Measurements from ENCODE around the gene FAM135A.

The FAM135A gene

DNA sequence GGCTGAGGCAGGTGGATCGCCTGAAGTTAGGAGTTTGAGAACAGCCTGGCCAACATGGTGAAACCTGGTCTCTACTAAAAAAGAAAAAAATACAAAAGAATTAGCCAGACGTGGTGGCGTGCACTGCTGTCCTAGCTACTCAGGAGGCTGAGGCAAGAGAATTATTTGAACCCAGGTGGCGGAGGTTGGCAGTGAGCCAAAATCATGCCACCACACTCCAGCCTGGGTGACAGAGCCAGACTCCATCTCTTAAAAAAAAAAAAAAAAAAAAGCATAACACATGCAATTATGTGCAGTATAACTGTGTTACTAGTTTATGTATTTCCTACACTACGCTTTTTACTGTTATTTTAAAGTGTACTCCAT lies 31.9 kb upstream of the FAM135A start:
- H3K4me3 ChIP-seq (ENCODE audit: control insufficient read depth, low read depth, low read length): no peak overlapping the region
- TF ChIP-seq, protein P1, sequence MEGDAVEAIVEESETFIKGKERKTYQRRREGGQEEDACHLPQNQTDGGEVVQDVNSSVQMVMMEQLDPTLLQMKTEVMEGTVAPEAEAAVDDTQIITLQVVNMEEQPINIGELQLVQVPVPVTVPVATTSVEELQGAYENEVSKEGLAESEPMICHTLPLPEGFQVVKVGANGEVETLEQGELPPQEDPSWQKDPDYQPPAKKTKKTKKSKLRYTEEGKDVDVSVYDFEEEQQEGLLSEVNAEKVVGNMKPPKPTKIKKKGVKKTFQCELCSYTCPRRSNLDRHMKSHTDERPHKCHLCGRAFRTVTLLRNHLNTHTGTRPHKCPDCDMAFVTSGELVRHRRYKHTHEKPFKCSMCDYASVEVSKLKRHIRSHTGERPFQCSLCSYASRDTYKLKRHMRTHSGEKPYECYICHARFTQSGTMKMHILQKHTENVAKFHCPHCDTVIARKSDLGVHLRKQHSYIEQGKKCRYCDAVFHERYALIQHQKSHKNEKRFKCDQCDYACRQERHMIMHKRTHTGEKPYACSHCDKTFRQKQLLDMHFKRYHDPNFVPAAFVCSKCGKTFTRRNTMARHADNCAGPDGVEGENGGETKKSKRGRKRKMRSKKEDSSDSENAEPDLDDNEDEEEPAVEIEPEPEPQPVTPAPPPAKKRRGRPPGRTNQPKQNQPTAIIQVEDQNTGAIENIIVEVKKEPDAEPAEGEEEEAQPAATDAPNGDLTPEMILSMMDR (conservative IDR thresholded peaks at IDR 0.05; ENCODE audit: control insufficient read depth, insufficient read depth, low read depth, low read length): no peak
- no peak for DNase-seq (ENCODE audit: low read depth)

DNA sequence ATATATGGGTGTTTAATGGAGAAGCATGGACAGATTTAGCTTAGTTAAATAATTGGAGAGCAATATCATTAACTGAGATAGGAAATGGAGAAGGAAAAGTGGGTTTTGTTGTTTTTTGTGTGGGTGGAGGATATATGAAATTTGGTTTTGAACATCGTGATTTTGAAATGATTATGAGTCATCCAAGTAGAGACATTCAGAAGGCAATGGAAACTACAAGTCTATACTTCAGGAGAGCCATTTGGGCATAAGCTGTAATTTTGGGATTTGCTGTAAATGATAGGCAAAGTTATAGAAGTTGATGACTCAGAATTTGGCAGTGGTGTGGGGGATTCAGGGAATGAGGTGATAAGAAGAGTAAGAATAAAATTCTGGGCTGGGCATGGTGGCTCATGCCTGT lies 27.4 kb upstream of the FAM135A start:
- peak; percentile 18 for DNase-seq (ENCODE audit: low read depth)
- no peak overlapping the region for H3K4me3 ChIP-seq (ENCODE audit: control insufficient read depth, low read depth, low read length)
- TF ChIP-seq, protein P1 (conservative IDR thresholded peaks at IDR 0.05; ENCODE audit: control insufficient read depth, insufficient read depth, low read depth, low read length): no peak

DNA sequence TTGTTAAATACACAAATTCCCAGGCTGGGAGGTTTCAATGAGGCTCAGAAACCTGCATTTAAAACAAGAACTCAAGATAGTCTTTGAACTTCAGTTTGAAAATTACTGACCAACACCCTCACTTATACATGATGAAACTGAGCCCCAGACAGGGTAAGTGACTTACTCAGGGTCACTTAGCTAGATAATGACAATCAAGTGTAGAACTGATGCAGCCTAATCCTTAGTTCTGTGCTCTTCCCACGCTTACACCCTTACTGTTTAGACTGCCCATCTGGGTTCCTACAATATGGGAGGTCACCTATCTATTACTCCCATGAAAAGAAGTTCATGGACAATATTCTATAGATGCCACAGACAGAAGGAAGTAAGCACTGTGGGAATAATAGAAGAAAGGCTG lies 24.5 kb upstream of the FAM135A start:
- TF ChIP-seq, protein P1 (conservative IDR thresholded peaks at IDR 0.05; ENCODE audit: control insufficient read depth, insufficient read depth, low read depth, low read length): no peak

DNA sequence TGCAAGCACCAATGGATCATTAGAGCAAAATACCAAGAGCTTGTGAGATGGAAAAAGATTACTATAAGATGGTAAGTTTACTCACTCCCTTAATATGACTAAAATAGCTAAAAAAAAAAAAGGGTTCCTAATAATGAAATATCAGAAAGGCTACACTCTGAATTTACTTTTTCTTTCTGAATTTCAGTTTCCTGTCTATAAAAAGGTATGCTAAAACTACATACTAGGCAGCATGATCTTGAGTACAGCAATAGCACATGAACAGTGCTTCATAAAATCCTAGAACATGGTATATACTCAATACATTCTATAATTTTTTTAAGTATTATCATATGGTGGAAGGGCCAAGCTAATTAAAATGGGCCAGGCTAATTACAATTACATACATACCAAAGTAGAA lies 24.0 kb upstream of the FAM135A start:
- TF ChIP-seq, protein P1 (conservative IDR thresholded peaks at IDR 0.05; ENCODE audit: control insufficient read depth, insufficient read depth, low read depth, low read length): no peak
- no peak overlapping the region for H3K4me3 ChIP-seq (ENCODE audit: control insufficient read depth, low read depth, low read length)
- no peak for DNase-seq (ENCODE audit: low read depth)

More for the DNA sequence above, 24.5 kb upstream of the FAM135A start:
- DNase-seq (ENCODE audit: low read depth): no peak
- no peak overlapping the region for H3K4me3 ChIP-seq (ENCODE audit: control insufficient read depth, low read depth, low read length)

DNA sequence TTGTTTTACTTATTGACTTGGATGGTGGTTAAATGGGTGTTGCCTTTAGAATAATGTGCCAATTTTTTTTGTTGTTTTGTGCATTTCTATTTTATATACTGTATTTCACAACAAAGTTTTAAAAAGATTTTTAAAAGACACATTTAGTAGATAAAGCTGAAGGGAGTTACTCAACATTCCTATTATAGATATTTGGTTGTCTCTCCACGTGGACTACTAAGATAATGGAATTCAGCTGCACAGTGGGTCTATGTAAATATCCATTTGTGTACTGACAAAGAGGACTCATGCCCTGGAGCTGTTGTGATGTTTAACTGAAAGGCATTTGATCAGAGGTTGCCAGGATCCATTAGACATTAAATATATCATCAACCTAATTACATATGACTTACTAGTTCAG lies 23.2 kb upstream of the FAM135A start:
- DNase-seq (ENCODE audit: low read depth): no peak
- H3K4me3 ChIP-seq (ENCODE audit: control insufficient read depth, low read depth, low read length): no peak overlapping the region
- TF ChIP-seq, protein P1 (conservative IDR thresholded peaks at IDR 0.05; ENCODE audit: control insufficient read depth, insufficient read depth, low read depth, low read length): no peak

DNA sequence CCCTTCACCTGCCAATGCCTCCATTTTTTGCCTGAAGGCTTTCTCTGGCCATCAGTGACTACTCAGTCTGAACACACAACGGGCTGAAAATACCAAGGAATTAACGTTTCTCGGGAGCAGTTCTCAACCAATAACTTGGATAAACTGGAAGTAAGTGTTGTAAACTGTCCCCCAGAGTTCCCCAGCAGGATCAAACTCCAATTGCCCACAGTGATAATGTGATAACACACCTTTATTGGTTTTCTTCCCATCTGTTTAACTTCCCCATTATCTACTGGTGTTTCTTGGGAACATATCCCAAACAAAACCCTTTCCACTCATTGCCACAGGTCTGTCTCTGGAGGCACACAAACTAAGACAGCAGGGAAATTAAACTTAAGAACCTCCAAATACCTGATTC lies 21.8 kb upstream of the FAM135A start:
- no peak overlapping the region for H3K4me3 ChIP-seq (ENCODE audit: control insufficient read depth, low read depth, low read length)
- TF ChIP-seq, protein P1 (conservative IDR thresholded peaks at IDR 0.05; ENCODE audit: control insufficient read depth, insufficient read depth, low read depth, low read length): no peak

More for the DNA sequence above, 21.8 kb upstream of the FAM135A start:
- no peak for DNase-seq (ENCODE audit: low read depth)
